Activated T-helper 17 cell treated with anti-CD3 and anti-CD28 coated beads, Interleukin-2, amount 50 U/mL, for 72 hours (primary cell): ENCODE results near the gene COP1. TPM values are rescaled to one million over a fixed set of nuclear protein-coding genes. Genes with fewer than 3 reads are reported as not detected.
"Not testable (repeated sequence)": the region's sequence is repeated elsewhere in the genome, so short reads cannot be mapped to it uniquely, and the experiment has no call there.

ENCODE experiments used
- ATAC-seq: fragments of 150-1000 bp; cut with Tn5 transposase; replicated peaks from 2 replicates; pipeline ENCODE4 v1.10.0; 2021; ENCODE audit warnings: mild to moderate bottlenecking, moderate library complexity
- H3K27ac Mint-ChIP-seq: one replicate; pipeline ENCODE4 v1.8.0; 2022; ENCODE audit warnings: mixed read lengths
- H3K27me3 Mint-ChIP-seq: one replicate; pipeline ENCODE4 v1.8.0; 2022; ENCODE audit warnings: mixed read lengths
- H3K36me3 Mint-ChIP-seq: one replicate; pipeline ENCODE4 v1.8.0; 2022; ENCODE audit warnings: low read depth, mild to moderate bottlenecking, mixed read lengths
- H3K4me1 Mint-ChIP-seq: one replicate; pipeline ENCODE4 v1.8.0; 2022; ENCODE audit warnings: mixed read lengths
- H3K4me3 Mint-ChIP-seq: one replicate; pipeline ENCODE4 v1.8.0; 2022; ENCODE audit warnings: mild to moderate bottlenecking, mixed read lengths
- H3K9me3 Mint-ChIP-seq: one replicate; pipeline ENCODE4 v1.8.0; 2022; ENCODE audit warnings: mixed read lengths
- total RNA-seq, 2 donors: library from RNA; stranded (reverse); gene quantifications; one replicate each; pipeline ENCODE4 v1.2.3, GENCODE V29; 2022

The COP1 gene
- total RNA-seq, 2 donors from 2014 or later: 42.0 to 43.8 TPM

DNA sequence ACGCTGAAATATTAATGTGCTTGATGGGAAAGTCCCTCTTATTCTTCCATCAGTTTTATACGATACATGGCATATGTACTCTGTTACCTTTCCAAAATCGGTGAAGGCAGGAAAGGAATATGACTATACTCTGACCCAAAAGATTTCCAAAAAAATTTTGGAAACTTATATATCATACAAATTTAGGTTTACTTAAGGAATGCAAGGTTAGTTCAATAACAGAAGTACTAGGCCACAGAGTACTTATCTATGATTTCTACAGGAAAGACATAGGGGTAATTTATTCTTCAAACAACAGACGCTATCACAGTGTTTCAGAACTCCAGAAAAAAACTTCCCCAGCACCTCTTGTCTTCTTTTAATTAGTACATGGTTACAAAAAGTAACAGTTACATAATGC, 84.8 kb downstream of the COP1 start:
- Mint-ChIP-seq H3K27ac (no peak overlapping the region), H3K36me3 (peaks cover 52% of the 10 kb centered on the region), H3K27me3 (no peaks in the 10 kb centered on the region), H3K4me3 (no peak overlapping the region), H3K9me3 (peaks cover 14% of the 10 kb centered on the region), H3K4me1 (no peaks in the 10 kb centered on the region)
- no peak for ATAC-seq

DNA sequence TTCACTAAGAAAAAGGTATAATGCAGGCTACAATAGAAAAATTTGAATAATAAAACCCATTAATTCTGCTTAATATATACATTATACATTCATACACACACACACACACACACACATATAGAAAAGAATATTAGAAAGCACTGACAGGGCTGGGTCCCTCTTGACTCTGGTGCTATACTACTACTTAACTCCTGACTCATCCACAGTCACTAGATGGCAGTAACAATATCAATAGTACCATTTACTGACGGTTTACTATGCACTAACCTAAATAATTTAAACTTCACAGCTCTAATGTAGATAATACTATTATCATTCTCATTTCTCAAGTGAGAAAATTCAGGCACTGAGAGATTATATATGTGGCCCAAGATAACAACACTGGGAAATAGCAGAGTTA, 87.5 kb downstream of the COP1 start:
- Mint-ChIP-seq H3K27me3 (no peaks in the 10 kb centered on the region), H3K4me3 (no peak overlapping the region), H3K27ac (no peak overlapping the region), H3K36me3 (peaks cover 55% of the 10 kb centered on the region), H3K9me3 (peaks cover 3% of the 10 kb centered on the region), H3K4me1 (no peaks in the 10 kb centered on the region)
- peak; percentile 56 for ATAC-seq

DNA sequence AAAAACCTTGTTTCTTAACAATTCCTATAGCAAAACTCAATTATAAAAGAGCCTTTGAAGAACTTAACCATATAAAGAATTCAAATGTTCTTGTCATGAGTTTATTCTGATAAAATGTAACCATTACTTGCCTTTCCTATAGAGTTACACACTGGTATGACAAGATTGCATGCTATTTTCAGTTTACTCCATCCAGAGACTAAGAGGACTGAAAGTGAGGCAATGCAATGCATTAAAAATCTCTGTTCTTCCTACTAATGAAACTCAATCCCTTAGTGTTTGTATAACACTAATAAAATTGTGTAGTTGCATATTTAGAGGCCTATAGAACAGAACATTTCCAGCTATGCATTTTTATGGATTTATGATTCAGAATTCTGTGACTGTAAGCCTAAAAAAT, 88.1 kb downstream of the COP1 start:
- ATAC-seq: no peak
- Mint-ChIP-seq H3K36me3 (peaks cover 55% of the 10 kb centered on the region), H3K27me3 (no peaks in the 10 kb centered on the region), H3K4me1 (no peaks in the 10 kb centered on the region), H3K27ac (no peak overlapping the region), H3K4me3 (no peak overlapping the region), H3K9me3 (no peaks in the 10 kb centered on the region)

DNA sequence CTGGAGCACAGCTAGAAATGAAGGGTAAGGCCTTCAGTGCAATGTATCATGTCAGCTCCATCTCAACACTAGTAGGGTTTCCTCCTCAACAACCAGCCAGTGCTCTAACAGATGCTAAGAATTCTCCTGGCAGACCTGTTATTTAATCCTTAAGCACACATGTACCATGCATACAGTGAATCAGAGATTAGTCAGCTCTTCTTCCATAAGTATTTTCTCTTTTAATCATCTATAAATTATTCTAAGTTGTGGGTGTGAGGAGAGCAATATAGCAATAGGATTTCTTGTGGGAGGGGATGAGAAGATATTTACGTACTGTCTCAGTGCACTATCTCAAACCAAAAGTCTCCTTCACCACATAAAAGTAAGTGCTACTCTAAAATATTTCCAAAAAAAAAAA, 95.3 kb downstream of the COP1 start:
- H3K36me3 Mint-ChIP-seq: peaks cover 81% of the 10 kb centered on the region
- H3K4me1 Mint-ChIP-seq: peaks cover 14% of the 10 kb centered on the region
- no peaks in the 10 kb centered on the region for H3K27me3 Mint-ChIP-seq
- H3K27ac Mint-ChIP-seq: no peak overlapping the region
- H3K9me3 Mint-ChIP-seq: no peaks in the 10 kb centered on the region
- ATAC-seq: peak; percentile 55
- H3K4me3 Mint-ChIP-seq: no peak overlapping the region

DNA sequence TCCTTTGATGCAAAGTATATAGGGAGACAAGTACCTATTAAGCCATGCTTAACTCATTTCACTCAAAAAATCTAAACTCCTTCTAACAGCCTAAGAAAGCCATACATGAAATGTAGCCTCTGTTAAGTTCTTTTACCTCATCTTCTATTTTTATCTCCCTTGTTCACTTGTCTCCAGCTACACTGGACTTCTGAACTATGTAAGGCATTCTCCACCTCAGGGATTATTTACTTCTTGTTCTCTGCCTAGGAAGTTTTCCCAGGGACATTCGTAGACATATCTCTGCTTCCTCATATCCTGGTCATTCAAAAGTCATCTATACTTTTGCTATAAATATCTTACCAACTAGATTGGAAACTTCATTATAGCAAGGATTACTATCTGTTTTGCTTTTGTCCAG, 96.9 kb downstream of the COP1 start:
- Mint-ChIP-seq H3K4me3 (no peak overlapping the region), H3K27ac (no peak overlapping the region), H3K27me3 (no peaks in the 10 kb centered on the region), H3K9me3 (no peaks in the 10 kb centered on the region), H3K4me1 (peaks cover 14% of the 10 kb centered on the region), H3K36me3 (peaks cover 77% of the 10 kb centered on the region)
- ATAC-seq: no peak

DNA sequence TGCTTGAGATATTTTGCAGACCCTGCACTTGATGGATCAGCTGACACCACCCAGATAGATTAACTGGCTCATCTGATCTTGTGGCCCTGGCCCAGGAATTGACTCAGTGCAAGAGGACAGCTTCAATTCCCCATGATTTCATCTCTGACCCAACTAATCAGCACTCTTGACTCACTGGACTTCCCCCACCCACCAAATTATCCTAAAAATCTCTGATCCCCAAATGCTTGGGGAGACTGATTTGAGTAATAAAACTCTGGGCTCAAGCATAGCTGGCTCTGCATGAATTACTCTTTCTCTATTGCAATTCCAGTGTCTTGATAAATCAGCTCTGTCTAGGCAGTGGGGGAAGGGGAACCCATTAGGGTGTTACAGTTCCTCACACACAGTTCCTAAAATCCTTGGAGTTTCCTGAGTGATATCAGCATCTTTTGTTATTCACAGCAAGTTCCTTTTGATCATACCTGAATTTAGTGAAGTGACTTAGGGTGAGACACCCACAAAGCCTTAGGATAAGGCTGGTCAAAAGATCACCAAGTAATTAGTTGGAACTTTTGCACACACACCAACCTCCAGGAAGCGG, 104.2 kb downstream of the COP1 start:
- Mint-ChIP-seq H3K9me3 (peaks cover 3% of the 10 kb centered on the region), H3K4me1 (peaks cover 12% of the 10 kb centered on the region), H3K27ac (peak overlapping the region; percentile 34), H3K36me3 (peaks cover 88% of the 10 kb centered on the region), H3K27me3 (no peaks in the 10 kb centered on the region), H3K4me3 (no peak overlapping the region)
- ATAC-seq: peak; percentile 90

DNA sequence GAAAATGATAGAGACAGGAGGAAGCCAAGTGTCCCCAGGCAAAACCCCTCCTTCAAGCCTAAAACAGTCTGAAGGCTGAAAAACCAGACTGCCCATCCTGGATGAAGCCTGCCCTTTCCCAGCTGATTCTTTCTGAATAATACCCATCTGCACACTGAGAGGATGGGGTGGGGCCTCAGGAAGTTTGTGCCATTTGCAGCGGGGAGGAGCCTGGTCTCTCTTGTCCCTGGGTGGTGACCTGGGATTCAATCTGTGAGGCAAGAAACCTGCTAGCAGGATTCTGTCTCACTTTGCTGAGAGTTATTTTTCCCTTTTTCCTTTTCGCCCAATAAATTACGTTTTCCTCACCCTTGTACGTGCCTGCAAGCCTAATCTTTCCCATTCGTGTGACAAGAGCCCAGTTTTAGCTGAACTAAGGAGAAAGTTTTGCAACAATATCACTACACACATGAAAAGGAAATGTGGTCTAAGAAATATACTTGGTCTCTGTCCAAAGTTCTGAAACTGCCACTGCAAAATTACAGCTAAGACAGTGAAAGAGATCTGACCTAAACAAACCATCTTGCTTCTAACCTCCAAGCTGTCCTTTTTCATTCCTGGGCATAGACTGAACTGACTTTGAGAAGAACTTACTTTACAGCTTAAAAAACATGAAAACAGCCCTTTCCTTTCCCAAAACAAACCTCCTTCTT, 105.0 kb downstream of the COP1 start:
- H3K4me3 Mint-ChIP-seq: no peak overlapping the region
- H3K4me1 Mint-ChIP-seq: peaks cover 12% of the 10 kb centered on the region
- H3K27me3 Mint-ChIP-seq: no peaks in the 10 kb centered on the region
- no peak for ATAC-seq
- peaks cover 3% of the 10 kb centered on the region for H3K9me3 Mint-ChIP-seq
- peaks cover 88% of the 10 kb centered on the region for H3K36me3 Mint-ChIP-seq
- peak overlapping the region; percentile 59 for H3K27ac Mint-ChIP-seq

DNA sequence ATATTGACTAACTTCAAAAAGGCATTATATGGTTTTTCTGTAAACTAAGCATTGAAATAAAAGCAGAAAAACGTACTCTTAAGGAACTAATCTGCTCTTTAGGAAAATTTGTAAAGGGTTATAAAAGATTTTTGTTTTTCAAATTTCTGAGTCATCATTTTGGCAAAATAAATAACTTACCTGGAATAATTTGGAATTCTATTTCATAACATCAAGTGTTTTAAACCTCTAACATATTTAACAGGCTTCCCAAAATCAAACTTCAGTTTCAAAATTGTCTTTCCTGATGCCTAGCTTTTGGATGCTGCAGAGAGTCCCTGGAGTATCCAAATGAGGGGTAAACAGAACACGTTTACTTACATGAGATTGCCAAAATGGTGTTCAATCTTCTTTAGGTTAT, 108.5 kb downstream of the COP1 start:
- H3K9me3 Mint-ChIP-seq: peaks cover 3% of the 10 kb centered on the region
- ATAC-seq: no peak
- H3K4me3 Mint-ChIP-seq: no peak overlapping the region

DNA sequence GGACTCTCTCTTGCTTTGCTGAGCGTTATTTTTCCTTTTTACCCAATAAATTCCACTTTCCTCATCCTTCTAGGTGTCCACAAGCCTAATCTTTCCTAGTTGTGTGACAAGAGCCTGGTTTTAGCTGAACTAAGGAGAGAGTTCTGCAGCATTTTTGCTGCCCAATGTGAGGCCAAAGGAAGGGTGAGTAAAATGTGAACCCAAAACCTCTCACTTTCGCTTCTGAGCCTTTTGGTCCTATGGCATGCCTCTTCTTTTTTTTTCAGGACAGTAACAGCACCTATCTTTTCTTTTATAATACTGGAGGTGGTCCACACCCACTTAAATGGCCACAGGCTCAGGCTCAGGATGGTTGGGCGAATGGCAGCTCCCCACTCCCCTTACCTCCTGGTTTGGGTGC, 111.1 kb downstream of the COP1 start:
- Mint-ChIP-seq H3K36me3 (peaks cover 56% of the 10 kb centered on the region), H3K4me1 (no peaks in the 10 kb centered on the region), H3K4me3 (no peak overlapping the region), H3K27me3 (no peaks in the 10 kb centered on the region), H3K9me3 (no peaks in the 10 kb centered on the region), H3K27ac (peak overlapping the region; percentile 48)
- no peak for ATAC-seq

More for the DNA sequence above, 108.5 kb downstream of the COP1 start:
- Mint-ChIP-seq H3K4me1 (peaks cover 12% of the 10 kb centered on the region), H3K27me3 (no peaks in the 10 kb centered on the region), H3K27ac (no peak overlapping the region), H3K36me3 (peaks cover 81% of the 10 kb centered on the region)

DNA sequence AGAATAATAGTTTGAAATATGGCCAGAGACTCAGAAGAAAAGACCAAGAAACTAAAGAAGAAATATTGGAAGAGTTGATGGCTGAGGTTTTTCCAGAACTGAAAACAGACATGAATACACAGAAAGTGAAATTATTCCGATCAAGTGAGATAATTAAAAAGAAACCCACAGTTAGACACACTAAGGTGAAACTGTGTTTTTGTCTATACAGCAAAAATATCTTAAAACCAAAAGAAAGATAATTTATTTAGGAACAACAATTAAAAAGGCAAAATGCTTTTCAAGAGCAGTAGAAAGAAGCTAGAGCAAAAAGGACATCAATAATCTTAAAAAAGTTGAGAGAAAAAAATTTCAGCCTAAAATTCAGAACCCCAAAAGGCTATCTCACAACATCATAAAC, 116.3 kb downstream of the COP1 start:
- Mint-ChIP-seq H3K36me3 (peaks cover 51% of the 10 kb centered on the region), H3K27me3 (no peaks in the 10 kb centered on the region), H3K27ac (peak overlapping the region; percentile 34), H3K4me1 (peaks cover 10% of the 10 kb centered on the region), H3K9me3 (peaks cover 4% of the 10 kb centered on the region), H3K4me3 (no peak overlapping the region)
- ATAC-seq: no peak

DNA sequence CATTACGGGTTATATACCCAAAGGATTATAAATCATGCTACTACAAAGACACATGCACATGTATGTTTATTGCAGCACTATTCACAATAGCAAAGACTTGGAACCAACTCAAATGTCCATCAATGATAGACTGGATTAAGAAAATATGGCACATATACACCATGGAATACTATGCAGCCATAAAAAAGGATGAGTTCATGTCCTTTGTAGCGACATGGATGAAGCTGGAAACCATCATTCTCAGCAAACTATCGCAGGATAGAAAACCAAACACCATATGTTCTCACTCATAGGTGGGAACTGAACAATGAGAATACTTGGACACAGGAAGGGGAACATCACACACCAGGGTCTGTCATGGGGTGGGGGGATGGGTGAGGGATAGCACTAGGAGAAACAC, 119.3 kb downstream of the COP1 start:
- H3K36me3 Mint-ChIP-seq: peaks cover 76% of the 10 kb centered on the region
- H3K27me3 Mint-ChIP-seq, H3K4me1 Mint-ChIP-seq, ATAC-seq, H3K27ac Mint-ChIP-seq, H3K4me3 Mint-ChIP-seq, H3K9me3 Mint-ChIP-seq: not testable (repeated sequence)

DNA sequence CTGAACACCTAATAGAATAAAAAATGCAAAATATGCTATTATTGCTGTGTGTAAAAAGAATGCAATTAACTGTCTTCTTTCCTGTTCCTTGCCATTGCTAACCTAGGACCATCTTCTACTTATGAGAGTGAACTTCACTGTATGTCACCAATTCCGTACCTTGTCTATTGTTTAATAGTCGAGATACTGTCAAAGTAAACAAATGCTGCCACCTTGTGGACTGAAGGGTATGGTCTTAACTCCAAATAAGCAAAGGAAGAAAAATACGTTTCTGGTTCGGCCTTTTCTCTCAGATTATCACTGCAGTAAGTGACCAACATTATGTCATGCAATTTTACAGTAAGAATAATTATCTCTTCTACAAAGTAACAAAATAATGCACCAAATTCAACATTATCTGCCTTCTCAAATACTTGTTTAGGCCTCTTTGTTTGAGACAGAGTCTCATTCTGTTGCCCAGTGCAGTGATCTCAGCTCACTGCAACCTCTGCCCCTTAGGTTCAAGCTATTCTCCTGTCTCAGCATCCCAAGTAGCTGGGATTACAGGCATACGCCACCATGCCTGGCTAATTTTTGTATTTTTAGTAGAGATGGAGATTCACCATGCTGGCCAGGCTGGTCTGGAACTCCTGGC, 133.4 kb downstream of the COP1 start:
- H3K4me1 Mint-ChIP-seq: peaks cover 13% of the 10 kb centered on the region
- H3K36me3 Mint-ChIP-seq: peaks cover 85% of the 10 kb centered on the region
- H3K4me3 Mint-ChIP-seq: no peak overlapping the region
- no peaks in the 10 kb centered on the region for H3K27me3 Mint-ChIP-seq
- peak; percentile 59 for ATAC-seq
- H3K9me3 Mint-ChIP-seq: peaks cover 4% of the 10 kb centered on the region
- H3K27ac Mint-ChIP-seq: no peak overlapping the region

DNA sequence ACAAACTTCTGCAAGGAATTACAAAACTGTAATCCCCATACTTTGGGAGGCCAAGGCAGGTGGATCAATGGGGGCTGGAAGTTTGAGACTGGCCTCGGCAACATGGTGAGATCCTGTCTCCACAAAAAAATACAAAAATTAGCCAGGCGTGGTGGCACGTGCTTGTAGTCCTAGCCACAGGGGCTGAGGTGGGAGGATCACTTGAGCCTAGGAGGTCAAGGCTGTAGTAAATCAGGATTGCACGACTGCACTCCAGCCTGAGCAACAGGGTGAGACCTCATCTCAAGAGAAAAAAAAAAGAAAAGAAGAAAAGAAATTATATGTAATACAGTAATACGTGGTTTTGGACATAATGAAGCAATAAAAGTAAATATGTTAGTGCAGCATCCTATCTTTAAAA, 138.2 kb downstream of the COP1 start:
- Mint-ChIP-seq H3K36me3 (peaks cover 61% of the 10 kb centered on the region), H3K27ac (no peak overlapping the region), H3K4me1 (peaks cover 8% of the 10 kb centered on the region), H3K9me3 (no peaks in the 10 kb centered on the region), H3K4me3 (no peak overlapping the region), H3K27me3 (no peaks in the 10 kb centered on the region)
- no peak for ATAC-seq

DNA sequence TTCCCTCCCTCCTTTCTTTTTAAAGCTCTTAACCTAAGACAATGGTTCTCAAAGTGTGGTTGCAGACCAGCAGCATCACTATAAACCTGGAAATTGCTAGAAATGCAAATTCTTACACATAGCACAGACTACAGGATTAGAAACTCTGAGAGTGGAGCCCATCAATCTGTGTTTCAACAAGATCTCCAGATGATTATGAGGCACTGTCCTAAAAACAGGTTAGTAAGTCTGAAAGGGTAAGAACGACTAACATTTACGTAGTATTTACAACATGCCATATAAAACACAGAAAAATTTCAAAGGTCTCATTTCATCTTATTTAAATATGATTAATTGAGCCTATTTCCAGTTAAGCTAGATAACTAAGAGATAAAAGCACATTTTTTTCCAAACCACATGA, 138.8 kb downstream of the COP1 start:
- ATAC-seq: no peak
- Mint-ChIP-seq H3K4me3 (no peak overlapping the region), H3K9me3 (no peaks in the 10 kb centered on the region), H3K27me3 (no peaks in the 10 kb centered on the region), H3K4me1 (peaks cover 8% of the 10 kb centered on the region), H3K36me3 (peaks cover 56% of the 10 kb centered on the region), H3K27ac (no peak overlapping the region)

DNA sequence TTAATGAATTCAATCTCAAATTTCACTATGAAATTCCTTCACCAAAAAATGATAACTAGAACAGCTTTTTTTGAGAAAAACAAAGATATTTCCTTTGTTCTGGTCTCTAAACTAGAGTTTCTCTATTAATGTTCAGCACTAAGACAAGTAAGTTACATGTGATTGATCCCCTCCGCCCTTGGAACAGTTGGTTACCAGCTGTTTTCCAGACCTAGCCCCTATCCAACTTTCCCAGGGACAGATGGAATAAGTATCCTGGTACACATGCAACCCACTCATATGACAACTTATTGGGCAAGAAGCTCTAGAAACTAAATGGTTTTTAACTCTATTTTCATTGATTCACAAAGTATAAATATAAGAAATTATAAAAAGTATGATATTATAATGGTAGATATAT, 140.4 kb downstream of the COP1 start:
- Mint-ChIP-seq H3K27me3 (no peaks in the 10 kb centered on the region), H3K36me3 (peaks cover 43% of the 10 kb centered on the region), H3K27ac (no peak overlapping the region), H3K9me3 (no peaks in the 10 kb centered on the region), H3K4me1 (peaks cover 8% of the 10 kb centered on the region), H3K4me3 (no peak overlapping the region)
- ATAC-seq: no peak
